PC-9 (cell line): ENCODE data around the gene LTB. TPM values are rescaled to one million over a fixed set of nuclear protein-coding genes. Genes with fewer than 3 reads are reported as not detected.
A peak's percentile ranks its signal among the peaks of the same experiment; 100 is the strongest.

ENCODE experiments used
- BruUV-seq: library from RNA; stranded (reverse); fragments of 400-500 nt; replicated peaks from 2 replicates; lab custom pipeline; 2021; lab: Mats Ljungman, UMichigan
- CTCF ChIA-PET: fragments of 300-600 bp; sonication (Branson Sonifier 250); formaldehyde crosslinking; loops from one replicate; lab custom pipeline; 2022; ENCODE audit warnings: antibody characterized with exemption; lab: Charles Lee
- POLR2A ChIA-PET: fragments of 300-600 bp; sonication (Branson Sonifier 250); formaldehyde crosslinking; loops from one replicate; lab custom pipeline; 2022; ENCODE audit warnings: antibody characterized with exemption; ENCODE audit not compliant: unreplicated experiment; lab: Charles Lee
- DNase-seq, 2 experiments: peaks; one replicate each; pipeline versions ENCODE4 v3.0.0 to v3.0.0-alpha.2; 2015 to 2022; ENCODE audit warnings: mixed read lengths in 1 of 2
- H2AFZ ChIP-seq: fragments of 200-600 bp; sonication (generic); 2 replicates; pipeline ENCODE4 v1.8.1; 2017; ENCODE audit warnings: antibody characterized with exemption
- H3F3A ChIP-seq: fragments of 200-600 bp; sonication (generic); 2 replicates; pipeline ENCODE4 v1.8.1; 2017; ENCODE audit warnings: antibody characterized with exemption, mild to moderate bottlenecking, low read depth; ENCODE audit not compliant: insufficient read depth
- H3K27ac ChIP-seq: fragments of 200-600 bp; sonication (generic); 2 replicates; pipeline ENCODE4 v1.6.1; 2016; ENCODE audit warnings: mixed run types
- H3K27me3 ChIP-seq: fragments of 200-600 bp; sonication (generic); 2 replicates; pipeline ENCODE4 v1.6.1; 2016; ENCODE audit warnings: low read depth, mixed run types; ENCODE audit not compliant: insufficient read depth
- H3K36me3 ChIP-seq: fragments of 200-600 bp; sonication (generic); 2 replicates; pipeline ENCODE4 v1.6.1; 2016; ENCODE audit warnings: low read depth, mixed run types
- H3K4me1 ChIP-seq: fragments of 200-600 bp; sonication (generic); replicated peaks from 2 replicates; pipeline ENCODE4 v1.6.1; 2016; ENCODE audit warnings: mixed run types; ENCODE audit not compliant: insufficient read depth
- H3K4me2 ChIP-seq: fragments of 200-600 bp; sonication (generic); 2 replicates; pipeline ENCODE4 v1.6.1; 2017; ENCODE audit warnings: mixed run types
- H3K4me3 ChIP-seq: fragments of 200-600 bp; sonication (generic); 2 replicates; pipeline ENCODE4 v1.6.1; 2016; ENCODE audit warnings: mixed run types
- H3K79me2 ChIP-seq: fragments of 200-600 bp; sonication (generic); 2 replicates; pipeline ENCODE4 v1.6.1; 2017; ENCODE audit warnings: low read depth, mixed run types
- H3K9me2 ChIP-seq: fragments of 200-600 bp; sonication (generic); 2 replicates; pipeline ENCODE4 v1.8.1; 2017; ENCODE audit warnings: mild to moderate bottlenecking; ENCODE audit not compliant: insufficient read depth
- H3K9me3 ChIP-seq: fragments of 200-600 bp; sonication (generic); 2 replicates; pipeline ENCODE4 v1.8.1; 2016; ENCODE audit warnings: low read depth; ENCODE audit not compliant: insufficient read depth
- H4K20me1 ChIP-seq: fragments of 200-600 bp; sonication (generic); 2 replicates; pipeline ENCODE4 v1.8.1; 2017; ENCODE audit not compliant: insufficient read depth
- CTCF ChIP-seq: fragments of 200-600 bp; sonication (generic); conservative IDR thresholded peaks from 2 replicates; pipeline ENCODE4 v1.6.1; 2017; ENCODE audit warnings: mixed run types, antibody characterized with exemption, mild to moderate bottlenecking, moderate library complexity
- EZH2 ChIP-seq: fragments of 200-600 bp; sonication (generic); IDR thresholded peaks from 2 replicates; pipeline ENCODE4 v1.8.0; 2017; ENCODE audit warnings: antibody characterized with exemption, low read depth
- intact Hi-C: fragments of 100-400 bp; cut with micrococcal nuclease; formaldehyde crosslinking; loops from one replicate; pipeline ENCODE4 v1.10.0; 2022; ENCODE audit not compliant: unreplicated experiment
- total RNA-seq: library from RNA; stranded (reverse); gene quantifications from 2 replicates; pipeline ENCODE4 v1.2.3, GENCODE V29; 2021

Gene LTB
- total RNA-seq, 1 experiment from 2014 or later, result not detected

- Histone ChIP-seq H3K9me2 (no peaks in the 10 kb centered on the region), H3K4me3 (peak overlapping the region; percentile 87), H3K27me3 (no peaks in the 10 kb centered on the region), H2AFZ (no peak overlapping the region), H3K36me3 (peaks cover 49% of the 10 kb centered on the region), H3K79me2 (peaks cover 51% of the 10 kb centered on the region), H3K4me1 (peaks cover 20% of the 10 kb centered on the region), H3F3A (peaks cover 36% of the 10 kb centered on the region), H3K27ac (peak overlapping the region; percentile 79; the same call in 1 of the 2 replicates), H4K20me1 (peaks cover 3% of the 10 kb centered on the region; the same call in 1 of the 2 replicates), H3K4me2 (peak overlapping the region; percentile 87), H3K9me3 (no peaks in the 10 kb centered on the region)
- ChIA-PET POLR2A (interaction anchor here (0.7 kb wide), 1 partner anchor 124 kb away, joined by 4 read pairs; the partner anchor contains the start of gene MICB), CTCF (interaction anchor here (0.6 kb wide), 1 partner anchor 37 kb away, joined by 3 read pairs; no protein-coding TSS in a partner anchor)
- intact Hi-C loops, result loop anchor here (2.0 kb wide), 1 partner anchor 17 kb away; no protein-coding TSS in a partner anchor
- no TSS peak for BruUV-seq
- TF ChIP-seq EZH2, result no peak
- no peak for TF ChIP-seq CTCF
- DNase-seq, result no peak
These were observed 39.8 kb upstream of the LTB start for GRCh38 chr6:31621991-31622390.

GRCh38 chr6:31621320-31621939 is 39.2 kb upstream of the LTB start:
- Histone ChIP-seq H3K27me3 (no peaks in the 10 kb centered on the region), H3F3A (peaks cover 30% of the 10 kb centered on the region), H3K36me3 (peaks cover 43% of the 10 kb centered on the region), H3K9me3 (no peaks in the 10 kb centered on the region), H3K4me1 (peaks cover 20% of the 10 kb centered on the region), H3K4me3 (peak overlapping the region; percentile 87), H3K4me2 (peak overlapping the region; percentile 87), H3K79me2 (peaks cover 51% of the 10 kb centered on the region), H4K20me1 (peaks cover 3% of the 10 kb centered on the region; the same call in 1 of the 2 replicates), H2AFZ (peak overlapping the region; percentile 78), H3K9me2 (no peaks in the 10 kb centered on the region), H3K27ac (peak overlapping the region; percentile 79)
- TF ChIP-seq EZH2, result no peak
- no peak for TF ChIP-seq CTCF
- ChIA-PET CTCF (interaction anchor here (0.6 kb wide), 1 partner anchor 37 kb away, joined by 3 read pairs; no protein-coding TSS in a partner anchor), POLR2A (interaction anchor here (0.6 to 0.9 kb wide), 4 partner anchors 14 to 124 kb away, joined by 3 to 16 read pairs (median 4); partner anchors contain the start of gene MICB)
- intact Hi-C loops, result loop anchor here (2.0 kb wide), 1 partner anchor 17 kb away; no protein-coding TSS in a partner anchor
- DNase-seq, result no peak
- BruUV-seq, result TSS peak; percentile 51

- H3K4me2 ChIP-seq, result peak within 1 kb of the TSS; percentile 87
- peaks cover 3% of the 10 kb centered on the region; the same call in 1 of the 2 replicates for H4K20me1 ChIP-seq
- peaks cover 36% of the 10 kb centered on the region for H3K36me3 ChIP-seq
- peaks cover 27% of the 10 kb centered on the region for H3F3A ChIP-seq
- H3K4me3 ChIP-seq, result peak within 1 kb of the TSS; percentile 87
- H3K27ac ChIP-seq, result peak within 1 kb of the TSS; percentile 81
- H3K9me3 ChIP-seq, result no peaks in the 10 kb centered on the region
- intact Hi-C loops, result loop anchor here (1.0 to 2.0 kb wide), 2 partner anchors 18 to 32 kb away; partner anchors contain the start of gene BAG6
- peak within 1 kb of the TSS; percentile 88 for H2AFZ ChIP-seq
- peaks cover 20% of the 10 kb centered on the region for H3K4me1 ChIP-seq
- TF ChIP-seq CTCF (no peak), EZH2 (no peak)
- no peak for DNase-seq
- no TSS peak for BruUV-seq
- H3K9me2 ChIP-seq, result no peaks in the 10 kb centered on the region
- peaks cover 49% of the 10 kb centered on the region for H3K79me2 ChIP-seq
- no peaks in the 10 kb centered on the region for H3K27me3 ChIP-seq
- ChIA-PET CTCF (no interaction called here), POLR2A (interaction anchor here (0.6 to 1.0 kb wide), 4 partner anchors 14 to 80 kb away, joined by 3 to 16 read pairs (median 4); no protein-coding TSS in a partner anchor)
These were observed 38.5 kb upstream of the LTB start, which contains the start of gene PRRC2A for GRCh38 chr6:31620586-31621319. TSS of gene PRRC2A (plus strand) at chr6:31620715. CDS start at chr6:31622790, 2,075 bp downstream.
